HepG2 (cell line): ENCODE data around the gene MOB4. TPM values are rescaled to one million over a fixed set of nuclear protein-coding genes. Genes with fewer than 3 reads are reported as not detected.

Experiments used
- ARHGAP35 ChIP-seq: sonication (generic); formaldehyde crosslinking; IDR thresholded peaks from 2 replicates; pipeline ENCODE4 v1.9.0; 2022; ENCODE audit warnings: mild to moderate bottlenecking, inconsistent platforms, moderate library complexity, missing genetic modification reagents, borderline replicate concordance
- ARNT ChIP-seq: fragments of 450-650 bp; IDR thresholded peaks from 2 replicates; pipeline ENCODE4 v1.6.1; 2017
- CEBPB ChIP-seq: IDR thresholded peaks from 2 replicates; pipeline ENCODE4 v1.6.1; 2011; ENCODE audit warnings: low read depth, low read length, improper control_type of control experiment, borderline replicate concordance
- FOXA3 ChIP-seq: IDR thresholded peaks from 2 replicates; pipeline ENCODE4 v1.6.1; 2016; ENCODE audit warnings: missing genetic modification reagents, missing compliant biosample characterization
- LRRFIP1 ChIP-seq: sonication (generic); formaldehyde crosslinking; conservative IDR thresholded peaks from 2 replicates; pipeline ENCODE4 v1.4.0; 2020; ENCODE audit warnings: missing genetic modification reagents
- MIER3 ChIP-seq: IDR thresholded peaks from 2 replicates; pipeline ENCODE4 v1.6.1; 2016; ENCODE audit warnings: missing compliant biosample characterization, borderline replicate concordance
- PHB2 ChIP-seq: fragments of 450-650 bp; IDR thresholded peaks from 2 replicates; pipeline ENCODE4 v1.6.1; 2018; ENCODE audit not compliant: partially characterized antibody
- RNF2 ChIP-seq: fragments of 450-650 bp; conservative IDR thresholded peaks from 2 replicates; pipeline ENCODE4 v1.6.1; 2016; ENCODE audit warnings: low read depth
- SIN3A ChIP-seq: IDR thresholded peaks from 2 replicates; pipeline ENCODE4 v1.6.1; 2011; ENCODE audit warnings: low read depth, mild to moderate bottlenecking, control low read depth, low read length, borderline replicate concordance
- ZFP36 ChIP-seq: fragments of 150-350 bp; IDR thresholded peaks from 2 replicates; pipeline ENCODE4 v1.6.1; 2018; ENCODE audit warnings: borderline replicate concordance, low read length, low read depth; ENCODE audit not compliant: partially characterized antibody
- ZNF501 ChIP-seq: sonication (generic); formaldehyde crosslinking; IDR thresholded peaks from 2 replicates; pipeline ENCODE4 v1.5.1; 2020; ENCODE audit warnings: mild to moderate bottlenecking, moderate library complexity, missing genetic modification reagents
- ZNF891 ChIP-seq: sonication (generic); formaldehyde crosslinking; IDR thresholded peaks from 2 replicates; pipeline ENCODE4 v1.5.0; 2020; ENCODE audit warnings: mild to moderate bottlenecking, missing genetic modification reagents
- ZZZ3 ChIP-seq: sonication (generic); formaldehyde crosslinking; IDR thresholded peaks from 2 replicates; pipeline ENCODE4 v1.4.0; 2020; ENCODE audit warnings: missing genetic modification reagents, mild to moderate bottlenecking, borderline replicate concordance
- polyA plus RNA-seq, 8 experiments: library from polyadenylated mRNA; depleted of rRNA in 3 of 8; stranded (reverse) in 7 of 8; unstranded in 1 of 8; fragments of >200 nt; fragmentation: Illumina TruSeq in 4 of 8; extraction: Trizol in 4 of 8; gene quantifications; 2 replicates each; pipeline versions ENCODE4 v1.2.1 to v1.2.3, GENCODE V29; 2011 to 2016; ENCODE audit warnings: low read depth in 4 of 8, missing spikeins in 1 of 8, mixed read lengths in 1 of 8; ENCODE audit not compliant: insufficient read depth in 1 of 8
- total RNA-seq, 5 experiments: library from RNA; depleted of rRNA; stranded (reverse); fragments of >200 nt; fragmentation: Illumina TruSeq; extraction: Trizol; gene quantifications; 2 replicates each; pipeline ENCODE4 v1.2.3, GENCODE V29; 2016; ENCODE audit warnings: low read depth in 1 of 5
- TF ChIP-seq, protein P1 (sequence below): sonication (generic); formaldehyde crosslinking; IDR thresholded peaks from 2 replicates; pipeline ENCODE4 v1.8.0; 2022; ENCODE audit warnings: low read depth, missing genetic modification reagents
- TF ChIP-seq, protein P2 (sequence below): sonication (generic); formaldehyde crosslinking; IDR thresholded peaks from 2 replicates; pipeline ENCODE4 v1.5.0; 2020; ENCODE audit warnings: mild to moderate bottlenecking, missing genetic modification reagents, moderate library complexity
- TF ChIP-seq, protein P3 (sequence below): sonication (generic); formaldehyde crosslinking; IDR thresholded peaks from 2 replicates; pipeline ENCODE4; 2020; ENCODE audit warnings: missing genetic modification reagents, mild to moderate bottlenecking, borderline replicate concordance
- TF ChIP-seq, protein P4 (sequence below): sonication (generic); formaldehyde crosslinking; IDR thresholded peaks from 2 replicates; pipeline ENCODE4 v1.8.1; 2023; ENCODE audit warnings: mild to moderate bottlenecking, missing genetic modification reagents, borderline replicate concordance
- TF ChIP-seq, protein P5 (sequence below): sonication (generic); formaldehyde crosslinking; IDR thresholded peaks from 2 replicates; pipeline ENCODE4 v1.5.1; 2020; ENCODE audit warnings: mild to moderate bottlenecking, missing genetic modification reagents, borderline replicate concordance

The MOB4 gene
- total and polyA plus RNA-seq, 2 of the 13 experiments (the other 11 are each of a cell fraction or from before 2014, with no cell fraction given), result 35.7 to 38.6 TPM

- TF ChIP-seq CEBPB (no peak), ARNT (no peak), LRRFIP1 (CRISPR knock-in tag) (no peak; the same call in 1 of the 2 replicates), ZNF501 (peak; percentile 100), FOXA3 (peak; percentile 84), ARHGAP35 (CRISPR knock-in tag) (peak; percentile 98), PHB2 (no peak), ZFP36 (no peak), SIN3A (peak; percentile 94), MIER3 (peak; percentile 98), RNF2 (peak; percentile 88), ZZZ3 (CRISPR knock-in tag) (peak; percentile 96; the same call in 1 of the 2 replicates), ZNF891 (CRISPR knock-in tag) (peak; percentile 98)
- TF ChIP-seq, protein P1, sequence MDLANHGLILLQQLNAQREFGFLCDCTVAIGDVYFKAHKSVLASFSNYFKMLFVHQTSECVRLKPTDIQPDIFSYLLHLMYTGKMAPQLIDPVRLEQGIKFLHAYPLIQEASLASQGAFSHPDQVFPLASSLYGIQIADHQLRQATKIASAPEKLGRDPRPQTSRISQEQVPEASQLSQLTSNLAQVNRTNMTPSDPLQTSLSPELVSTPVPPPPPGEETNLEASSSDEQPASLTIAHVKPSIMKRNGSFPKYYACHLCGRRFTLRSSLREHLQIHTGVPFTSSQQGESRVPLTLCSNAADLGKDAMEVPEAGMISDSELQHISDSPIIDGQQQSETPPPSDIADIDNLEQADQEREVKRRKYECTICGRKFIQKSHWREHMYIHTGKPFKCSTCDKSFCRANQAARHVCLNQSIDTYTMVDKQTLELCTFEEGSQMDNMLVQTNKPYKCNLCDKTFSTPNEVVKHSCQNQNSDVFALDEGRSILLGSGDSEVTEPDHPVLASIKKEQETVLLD, result peak; percentile 98
- TF ChIP-seq, protein P2, sequence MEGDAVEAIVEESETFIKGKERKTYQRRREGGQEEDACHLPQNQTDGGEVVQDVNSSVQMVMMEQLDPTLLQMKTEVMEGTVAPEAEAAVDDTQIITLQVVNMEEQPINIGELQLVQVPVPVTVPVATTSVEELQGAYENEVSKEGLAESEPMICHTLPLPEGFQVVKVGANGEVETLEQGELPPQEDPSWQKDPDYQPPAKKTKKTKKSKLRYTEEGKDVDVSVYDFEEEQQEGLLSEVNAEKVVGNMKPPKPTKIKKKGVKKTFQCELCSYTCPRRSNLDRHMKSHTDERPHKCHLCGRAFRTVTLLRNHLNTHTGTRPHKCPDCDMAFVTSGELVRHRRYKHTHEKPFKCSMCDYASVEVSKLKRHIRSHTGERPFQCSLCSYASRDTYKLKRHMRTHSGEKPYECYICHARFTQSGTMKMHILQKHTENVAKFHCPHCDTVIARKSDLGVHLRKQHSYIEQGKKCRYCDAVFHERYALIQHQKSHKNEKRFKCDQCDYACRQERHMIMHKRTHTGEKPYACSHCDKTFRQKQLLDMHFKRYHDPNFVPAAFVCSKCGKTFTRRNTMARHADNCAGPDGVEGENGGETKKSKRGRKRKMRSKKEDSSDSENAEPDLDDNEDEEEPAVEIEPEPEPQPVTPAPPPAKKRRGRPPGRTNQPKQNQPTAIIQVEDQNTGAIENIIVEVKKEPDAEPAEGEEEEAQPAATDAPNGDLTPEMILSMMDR (CRISPR knock-in tag), result peak; percentile 53
- TF ChIP-seq, protein P3, sequence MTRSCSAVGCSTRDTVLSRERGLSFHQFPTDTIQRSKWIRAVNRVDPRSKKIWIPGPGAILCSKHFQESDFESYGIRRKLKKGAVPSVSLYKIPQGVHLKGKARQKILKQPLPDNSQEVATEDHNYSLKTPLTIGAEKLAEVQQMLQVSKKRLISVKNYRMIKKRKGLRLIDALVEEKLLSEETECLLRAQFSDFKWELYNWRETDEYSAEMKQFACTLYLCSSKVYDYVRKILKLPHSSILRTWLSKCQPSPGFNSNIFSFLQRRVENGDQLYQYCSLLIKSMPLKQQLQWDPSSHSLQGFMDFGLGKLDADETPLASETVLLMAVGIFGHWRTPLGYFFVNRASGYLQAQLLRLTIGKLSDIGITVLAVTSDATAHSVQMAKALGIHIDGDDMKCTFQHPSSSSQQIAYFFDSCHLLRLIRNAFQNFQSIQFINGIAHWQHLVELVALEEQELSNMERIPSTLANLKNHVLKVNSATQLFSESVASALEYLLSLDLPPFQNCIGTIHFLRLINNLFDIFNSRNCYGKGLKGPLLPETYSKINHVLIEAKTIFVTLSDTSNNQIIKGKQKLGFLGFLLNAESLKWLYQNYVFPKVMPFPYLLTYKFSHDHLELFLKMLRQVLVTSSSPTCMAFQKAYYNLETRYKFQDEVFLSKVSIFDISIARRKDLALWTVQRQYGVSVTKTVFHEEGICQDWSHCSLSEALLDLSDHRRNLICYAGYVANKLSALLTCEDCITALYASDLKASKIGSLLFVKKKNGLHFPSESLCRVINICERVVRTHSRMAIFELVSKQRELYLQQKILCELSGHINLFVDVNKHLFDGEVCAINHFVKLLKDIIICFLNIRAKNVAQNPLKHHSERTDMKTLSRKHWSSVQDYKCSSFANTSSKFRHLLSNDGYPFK (CRISPR knock-in tag), result peak; percentile 97
- TF ChIP-seq, protein P4, sequence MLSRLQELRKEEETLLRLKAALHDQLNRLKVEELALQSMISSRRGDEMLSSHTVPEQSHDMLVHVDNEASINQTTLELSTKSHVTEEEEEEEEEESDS (CRISPR knock-in tag), result peak; percentile 81; the same call in 1 of the 2 replicates
- TF ChIP-seq, protein P5, sequence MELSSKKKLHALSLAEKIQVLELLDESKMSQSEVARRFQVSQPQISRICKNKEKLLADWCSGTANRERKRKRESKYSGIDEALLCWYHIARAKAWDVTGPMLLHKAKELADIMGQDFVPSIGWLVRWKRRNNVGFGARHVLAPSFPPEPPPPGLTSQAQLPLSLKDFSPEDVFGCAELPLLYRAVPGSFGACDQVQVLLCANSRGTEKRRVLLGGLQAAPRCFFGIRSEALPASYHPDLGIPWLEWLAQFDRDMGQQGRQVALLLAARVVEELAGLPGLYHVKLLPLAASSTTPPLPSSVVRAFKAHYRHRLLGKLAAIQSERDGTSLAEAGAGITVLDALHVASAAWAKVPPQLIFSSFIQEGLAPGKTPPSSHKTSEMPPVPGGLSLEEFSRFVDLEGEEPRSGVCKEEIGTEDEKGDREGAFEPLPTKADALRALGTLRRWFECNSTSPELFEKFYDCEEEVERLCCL (CRISPR knock-in tag), result peak; percentile 93
Measured at GRCh38 chr2:197515739-197516392, at the start of gene MOB4 (continued).
